Trophoblast cell (in vitro differentiated cells and primary cell): ENCODE measurements around the gene CTIF.
A peak's percentile ranks its signal among the peaks of the same experiment; 100 is the strongest.

Source experiments
- DNase-seq, 2 donors: peaks; one replicate each; pipeline ENCODE4 v3.0.0-alpha.2; 2016
- H2AFZ ChIP-seq: 2 replicates; pipeline ENCODE4 v1.6.1; 2013; ENCODE audit warnings: low read length, moderate library complexity, mild to moderate bottlenecking; ENCODE audit not compliant: insufficient read depth, poor library complexity
- H2AK5ac ChIP-seq: 2 replicates; pipeline ENCODE4 v1.6.1; 2013; ENCODE audit warnings: mild to moderate bottlenecking, low read length
- H2BK120ac ChIP-seq: 2 replicates; pipeline ENCODE4 v1.6.1; 2013; ENCODE audit warnings: low read length, mild to moderate bottlenecking, moderate library complexity; ENCODE audit not compliant: insufficient read depth, poor library complexity
- H2BK12ac ChIP-seq: 2 replicates; pipeline ENCODE4 v1.6.1; 2013; ENCODE audit warnings: mild to moderate bottlenecking, low read length, moderate library complexity
- H2BK5ac ChIP-seq: 2 replicates; pipeline ENCODE4 v1.6.1; 2013; ENCODE audit warnings: low read length, low read depth, moderate library complexity, mild to moderate bottlenecking; ENCODE audit not compliant: poor library complexity
- H3K14ac ChIP-seq: 2 replicates; pipeline ENCODE4 v1.6.1; 2013; ENCODE audit warnings: mild to moderate bottlenecking, low read length
- H3K18ac ChIP-seq: 2 replicates; pipeline ENCODE4 v1.6.1; 2013; ENCODE audit warnings: mild to moderate bottlenecking, low read length
- H3K23ac ChIP-seq: 2 replicates; pipeline ENCODE4 v1.6.1; 2013; ENCODE audit warnings: low read length
- H3K27ac ChIP-seq: 2 replicates; pipeline ENCODE4 v1.5.1; 2013; ENCODE audit warnings: low read depth, mild to moderate bottlenecking, inconsistent platforms, low read length, moderate library complexity
- H3K27me3 ChIP-seq: 2 replicates; pipeline ENCODE4 v1.6.1; 2013; ENCODE audit warnings: inconsistent platforms, mild to moderate bottlenecking, low read length, moderate library complexity; ENCODE audit not compliant: insufficient read depth
- H3K36me3 ChIP-seq, 2 experiments: 1 replicate in 1 of 2; 2 replicates in 1 of 2; pipeline ENCODE4 v1.6.1; 2013; ENCODE audit warnings: low read length in 2 of 2, mild to moderate bottlenecking in 2 of 2, moderate library complexity in 1 of 2; ENCODE audit not compliant: insufficient read depth in 2 of 2, control insufficient read depth in 1 of 2
- H3K4ac ChIP-seq: 2 replicates; pipeline ENCODE4 v1.6.1; 2013; ENCODE audit warnings: low read depth, mild to moderate bottlenecking, low read length, moderate library complexity
- H3K4me1 ChIP-seq, 2 experiments: 1 replicate in 1 of 2; 2 replicates in 1 of 2; pipeline ENCODE4 v1.6.1; 2013; ENCODE audit warnings: low read length in 2 of 2, mild to moderate bottlenecking in 2 of 2, moderate library complexity in 1 of 2; ENCODE audit not compliant: insufficient read depth in 2 of 2, control insufficient read depth in 1 of 2
- H3K4me2 ChIP-seq: 2 replicates; pipeline ENCODE4 v1.6.1; 2013; ENCODE audit warnings: inconsistent platforms, mild to moderate bottlenecking, low read length, moderate library complexity
- H3K4me3 ChIP-seq: 2 replicates; pipeline ENCODE4 v1.5.1; 2013; ENCODE audit warnings: mild to moderate bottlenecking, low read depth, low read length, inconsistent platforms
- H3K79me1 ChIP-seq: one replicate; pipeline ENCODE4 v1.6.1; 2013; ENCODE audit warnings: low read length
- H3K79me2 ChIP-seq: 2 replicates; pipeline ENCODE4 v1.6.1; 2013; ENCODE audit warnings: low read length, mild to moderate bottlenecking; ENCODE audit not compliant: control insufficient read depth, insufficient read depth, poor library complexity
- H3K9ac ChIP-seq: 2 replicates; pipeline ENCODE4 v1.6.1; 2013; ENCODE audit warnings: mild to moderate bottlenecking, low read length
- H3K9me3 ChIP-seq: 2 replicates; pipeline ENCODE4 v1.6.1; 2013; ENCODE audit warnings: low read depth, mild to moderate bottlenecking, control low read depth, inconsistent platforms, low read length; ENCODE audit not compliant: insufficient read depth
- H4K12ac ChIP-seq: 2 replicates; pipeline ENCODE4 v1.6.1; 2013; ENCODE audit warnings: low read depth, mild to moderate bottlenecking, low read length, moderate library complexity
- H4K8ac ChIP-seq: 2 replicates; pipeline ENCODE4 v1.6.1; 2013; ENCODE audit warnings: low read depth, mild to moderate bottlenecking, low read length, moderate library complexity
- H4K91ac ChIP-seq: one replicate; pipeline ENCODE4 v1.6.1; 2013; ENCODE audit warnings: low read depth, mild to moderate bottlenecking, low read length, moderate library complexity
- WGBS: extraction: QIAGEN DNeasy Blood & Tissue Kit; methylation state at CpG from one replicate; pipeline ENCODE4 v1.1.7; 2013; ENCODE audit warnings: missing lambda C conversion rate; ENCODE audit not compliant: insufficient read length, insufficient coverage; ENCODE audit errors: extremely low coverage; 5-methylcytosine and 5-hydroxymethylcytosine counted together

Gene CTIF

GRCh38 chr18:48851599-48851960 is 312.7 kb downstream of the CTIF start:
- H3K4me3 ChIP-seq = no peak overlapping the region
- peak overlapping the region; percentile 2 for H3K4ac ChIP-seq
- H3K18ac ChIP-seq = peak overlapping the region; percentile 5
- no peak for DNase-seq
- peak overlapping the region; percentile 65 for H2AK5ac ChIP-seq
- peaks cover 2% of the 10 kb centered on the region for H3K9me3 ChIP-seq
- peaks cover 52 to 54% of the 10 kb centered on the region in 2 experiments for H3K4me1 ChIP-seq
- H2BK120ac ChIP-seq = peak overlapping the region; percentile 13
- peak overlapping the region; percentile 69 for H2BK5ac ChIP-seq
- H4K8ac ChIP-seq = peak overlapping the region; percentile 69
- no CpG with 5 or more reads among the region's 7 CpGs for WGBS
- H2BK12ac ChIP-seq = peak overlapping the region; percentile 91
- H3K36me3 ChIP-seq = peaks cover 0 to 2% of the 10 kb centered on the region in 2 experiments
- peak overlapping the region; percentile 50 for H3K14ac ChIP-seq
- H3K27ac ChIP-seq = peak overlapping the region; percentile 67
- no peak overlapping the region for H3K23ac ChIP-seq
- H3K4me2 ChIP-seq = no peak overlapping the region
- H3K79me2 ChIP-seq = no peaks in the 10 kb centered on the region
- peaks cover 46% of the 10 kb centered on the region for H3K79me1 ChIP-seq
- peak overlapping the region; percentile 58 for H4K91ac ChIP-seq
- H3K27me3 ChIP-seq = no peaks in the 10 kb centered on the region
- H3K9ac ChIP-seq = no peak overlapping the region
- no peak overlapping the region for H4K12ac ChIP-seq
- no peak overlapping the region for H2AFZ ChIP-seq

DNA sequence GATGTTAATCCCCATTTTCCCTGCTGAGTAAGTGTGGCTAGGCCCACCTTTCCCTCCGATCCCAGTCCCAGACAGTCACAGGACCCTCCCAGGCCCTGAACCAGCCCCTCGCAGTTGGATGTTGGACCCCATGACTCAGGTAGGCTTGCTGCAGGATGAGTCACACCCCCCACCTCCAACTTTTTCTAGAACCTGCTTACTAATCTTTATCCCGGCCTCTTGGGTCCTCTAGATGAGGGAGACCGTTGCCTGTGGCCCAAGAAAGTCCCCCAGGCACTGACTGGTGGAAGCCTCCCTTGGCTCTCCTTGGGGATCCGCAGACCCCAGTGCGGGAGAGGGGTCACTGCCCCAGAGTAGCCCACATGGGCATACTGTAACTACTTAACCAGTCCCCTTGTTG is 313.5 kb downstream of the CTIF start:
- no peak overlapping the region for H3K27ac ChIP-seq
- DNase-seq = no peak
- H2BK12ac ChIP-seq = peak overlapping the region; percentile 83
- H3K18ac ChIP-seq = no peak overlapping the region
- no peak overlapping the region for H3K23ac ChIP-seq
- peak overlapping the region; percentile 41 for H3K14ac ChIP-seq
- H2AFZ ChIP-seq = no peak overlapping the region
- peak overlapping the region; percentile 87 for H2AK5ac ChIP-seq
- no peaks in the 10 kb centered on the region for H3K79me2 ChIP-seq
- no peak overlapping the region for H4K8ac ChIP-seq
- H2BK120ac ChIP-seq = peak overlapping the region; percentile 64
- H4K91ac ChIP-seq = peak overlapping the region; percentile 56
- no peak overlapping the region for H3K4me2 ChIP-seq
- WGBS = no CpG with 5 or more reads among the region's 6 CpGs
- H3K36me3 ChIP-seq = peaks cover 1 to 2% of the 10 kb centered on the region in 2 experiments
- peaks cover 52 to 54% of the 10 kb centered on the region in 2 experiments for H3K4me1 ChIP-seq
- H4K12ac ChIP-seq = no peak overlapping the region
- H3K9ac ChIP-seq = no peak overlapping the region
- H3K4me3 ChIP-seq = no peak overlapping the region
- peaks cover 46% of the 10 kb centered on the region for H3K79me1 ChIP-seq
- no peaks in the 10 kb centered on the region for H3K27me3 ChIP-seq
- H2BK5ac ChIP-seq = peak overlapping the region; percentile 53
- no peak overlapping the region for H3K4ac ChIP-seq
- H3K9me3 ChIP-seq = peaks cover 2% of the 10 kb centered on the region

- Histone ChIP-seq H3K36me3 (peaks cover 4 to 6% of the 10 kb centered on the region in 2 experiments), H3K9ac (no peak overlapping the region), H4K8ac (no peak overlapping the region), H2BK12ac (peak overlapping the region; percentile 7), H2AK5ac (no peak overlapping the region), H3K18ac (no peak overlapping the region), H3K4ac (no peak overlapping the region), H2BK5ac (peak overlapping the region; percentile 7), H3K79me2 (no peaks in the 10 kb centered on the region), H2BK120ac (peak overlapping the region; percentile 28), H3K4me1 (peaks cover 50 to 52% of the 10 kb centered on the region in 2 experiments), H4K12ac (no peak overlapping the region), H3K4me2 (no peak overlapping the region), H4K91ac (peak overlapping the region; percentile 7), H3K79me1 (peaks cover 46% of the 10 kb centered on the region), H3K9me3 (peaks cover 1% of the 10 kb centered on the region), H3K23ac (no peak overlapping the region), H3K27ac (peak overlapping the region; percentile 9), H3K27me3 (no peaks in the 10 kb centered on the region), H3K14ac (peak overlapping the region; percentile 0), H3K4me3 (no peak overlapping the region), H2AFZ (no peak overlapping the region)
- no peak for DNase-seq
- no CpG with 5 or more reads among the region's 6 CpGs for WGBS
Observed at GRCh38 chr18:48852794-48853193, 314.0 kb downstream of the CTIF start.

GRCh38 chr18:48853588-48853987 is 314.8 kb downstream of the CTIF start:
- H2BK12ac ChIP-seq = peak overlapping the region; percentile 86
- H3K79me2 ChIP-seq = no peaks in the 10 kb centered on the region
- no CpG with 5 or more reads among the region's 5 CpGs for WGBS
- H3K4ac ChIP-seq = peak overlapping the region; percentile 15
- H3K79me1 ChIP-seq = peaks cover 42% of the 10 kb centered on the region
- peak overlapping the region; percentile 61 for H2BK120ac ChIP-seq
- H3K4me2 ChIP-seq = no peak overlapping the region
- peak overlapping the region; percentile 71 for H2BK5ac ChIP-seq
- no peaks in the 10 kb centered on the region for H3K9me3 ChIP-seq
- no peak overlapping the region for H3K23ac ChIP-seq
- peak overlapping the region; percentile 81 for H4K91ac ChIP-seq
- peak overlapping the region; percentile 53 for H3K27ac ChIP-seq
- peaks cover 42 to 47% of the 10 kb centered on the region in 2 experiments for H3K4me1 ChIP-seq
- peak overlapping the region; percentile 49 for H3K14ac ChIP-seq
- no peak for DNase-seq
- H4K8ac ChIP-seq = peak overlapping the region; percentile 49
- H4K12ac ChIP-seq = no peak overlapping the region
- H3K18ac ChIP-seq = peak overlapping the region; percentile 69
- no peak overlapping the region for H3K9ac ChIP-seq
- H3K36me3 ChIP-seq = peaks cover 4 to 7% of the 10 kb centered on the region in 2 experiments
- peak overlapping the region; percentile 50 for H2AK5ac ChIP-seq
- H3K4me3 ChIP-seq = no peak overlapping the region
- no peaks in the 10 kb centered on the region for H3K27me3 ChIP-seq
- no peak overlapping the region for H2AFZ ChIP-seq
